SU-DHL-6 (cell line): ENCODE results near the gene ELMO1.

ENCODE experiments used
- H2AFZ ChIP-seq: fragments of 200-600 bp; sonication (generic); 2 replicates; pipeline ENCODE4 v1.6.1; 2014; ENCODE audit warnings: low read depth, mild to moderate bottlenecking, moderate library complexity, mixed read lengths, antibody characterized with exemption, low read length; ENCODE audit not compliant: severe bottlenecking
- H3F3A ChIP-seq: fragments of 200-600 bp; shearing (Covaris generic); 2 replicates; pipeline ENCODE4 v1.6.0; 2016; ENCODE audit warnings: antibody characterized with exemption, mild to moderate bottlenecking; ENCODE audit not compliant: insufficient read depth
- H3K27ac ChIP-seq: fragments of 200-600 bp; sonication (generic); 2 replicates; pipeline ENCODE4 v1.5.1; 2016; ENCODE audit warnings: low read depth, mild to moderate bottlenecking, low read length, moderate library complexity, mixed read lengths
- H3K27me3 ChIP-seq: fragments of 200-600 bp; sonication (generic), shearing (Covaris generic); 2 replicates; pipeline ENCODE4 v1.6.0; 2014; ENCODE audit warnings: mild to moderate bottlenecking, low read length
- H3K36me3 ChIP-seq: fragments of 200-600 bp; sonication (generic); 2 replicates; pipeline ENCODE4 v1.6.1; 2014; ENCODE audit warnings: mild to moderate bottlenecking, low read length, mixed read lengths
- H3K4me2 ChIP-seq: fragments of 300-600, 200-600 bp; shearing (Covaris generic), sonication (generic); 2 replicates; pipeline ENCODE4 v1.6.0; 2014; ENCODE audit warnings: low read length, low read depth, mild to moderate bottlenecking; ENCODE audit not compliant: poor library complexity, severe bottlenecking
- H3K4me3 ChIP-seq: fragments of 200-600 bp; sonication (generic); 2 replicates; pipeline ENCODE4 v1.5.1; 2014; ENCODE audit warnings: antibody characterized with exemption, low read length, mild to moderate bottlenecking, mixed read lengths; ENCODE audit not compliant: insufficient read depth, poor library complexity, severe bottlenecking
- H3K79me2 ChIP-seq: fragments of 200-600 bp; sonication (generic); 2 replicates; pipeline ENCODE4 v1.6.1; 2014; ENCODE audit warnings: mild to moderate bottlenecking, low read length, moderate library complexity; ENCODE audit not compliant: insufficient read depth
- H3K9ac ChIP-seq: fragments of 200-600 bp; sonication (generic); 2 replicates; pipeline ENCODE4 v1.7.0; 2014; ENCODE audit warnings: mild to moderate bottlenecking, low read length
- H3K9me2 ChIP-seq: fragments of 200-600 bp; sonication (generic); replicated peaks from 2 replicates; pipeline ENCODE4 v1.6.1; 2014; ENCODE audit warnings: low read length; ENCODE audit not compliant: insufficient read depth
- H3K9me3 ChIP-seq: fragments of 200-600 bp; sonication (generic); 2 replicates; pipeline ENCODE4 v1.6.1; 2014; ENCODE audit warnings: low read length, mixed read lengths; ENCODE audit not compliant: insufficient read depth
- H4K20me1 ChIP-seq: fragments of 200-600 bp; sonication (generic); 2 replicates; pipeline ENCODE4 v1.6.1; 2014; ENCODE audit warnings: low read depth, mild to moderate bottlenecking, antibody characterized with exemption, low read length, moderate library complexity, mixed read lengths
- CTCF ChIP-seq: fragments of 200-600 bp; sonication (generic); IDR thresholded peaks from one replicate; pipeline ENCODE4 v1.5.1; 2017; ENCODE audit warnings: antibody characterized with exemption, mild to moderate bottlenecking, low read length, moderate library complexity; ENCODE audit not compliant: insufficient read depth, poor library complexity, severe bottlenecking
- EZH2phosphoT487 ChIP-seq: fragments of 200-600 bp; sonication (generic), shearing (Covaris generic); conservative IDR thresholded peaks from 2 replicates; pipeline ENCODE4 v1.6.1; 2018; ENCODE audit warnings: mild to moderate bottlenecking, antibody characterized with exemption, low read length, moderate library complexity, mixed read lengths

The ELMO1 gene

GRCh38 chr7:36920433-36920832 is 528.2 kb downstream of the ELMO1 start:
- Histone ChIP-seq H4K20me1 (no peaks in the 10 kb centered on the region), H3K4me3 (no peak overlapping the region), H3K27ac (no peak overlapping the region), H3K36me3 (no peaks in the 10 kb centered on the region), H3F3A (no peaks in the 10 kb centered on the region), H3K9me2 (no peaks in the 10 kb centered on the region), H2AFZ (no peak overlapping the region), H3K9me3 (no peaks in the 10 kb centered on the region), H3K4me2 (no peak overlapping the region), H3K9ac (no peak overlapping the region), H3K79me2 (no peaks in the 10 kb centered on the region), H3K27me3 (no peaks in the 10 kb centered on the region)
- TF ChIP-seq CTCF, result no peak

- TF ChIP-seq CTCF, result no peak
- TF ChIP-seq EZH2phosphoT487, result no peak
- Histone ChIP-seq H3K27me3 (no peaks in the 10 kb centered on the region), H3K4me3 (no peak overlapping the region), H3K4me2 (no peak overlapping the region), H3K79me2 (no peaks in the 10 kb centered on the region), H3K9me3 (no peaks in the 10 kb centered on the region), H2AFZ (no peak overlapping the region), H3K36me3 (no peaks in the 10 kb centered on the region), H3K9me2 (no peaks in the 10 kb centered on the region), H3K27ac (no peak overlapping the region), H3F3A (no peaks in the 10 kb centered on the region), H4K20me1 (no peaks in the 10 kb centered on the region), H3K9ac (no peak overlapping the region)
Measured at GRCh38 chr7:36919738-36920137, 528.9 kb downstream of the ELMO1 start.

- Histone ChIP-seq H3K27me3 (no peaks in the 10 kb centered on the region), H3K9ac (no peak overlapping the region), H2AFZ (no peak overlapping the region), H3K9me3 (no peaks in the 10 kb centered on the region), H3K27ac (no peak overlapping the region), H3K4me2 (no peak overlapping the region), H3K9me2 (no peaks in the 10 kb centered on the region), H4K20me1 (no peaks in the 10 kb centered on the region), H3F3A (no peaks in the 10 kb centered on the region), H3K79me2 (no peaks in the 10 kb centered on the region), H3K36me3 (no peaks in the 10 kb centered on the region), H3K4me3 (no peak overlapping the region)
- no peak for TF ChIP-seq EZH2phosphoT487
- TF ChIP-seq CTCF, result no peak
Measured at GRCh38 chr7:36918591-36918990, 530.1 kb downstream of the ELMO1 start.

GRCh38 chr7:36916619-36917018 is 532.0 kb downstream of the ELMO1 start:
- H2AFZ ChIP-seq, result no peak overlapping the region
- no peak overlapping the region for H3K27ac ChIP-seq
- no peaks in the 10 kb centered on the region for H3K9me2 ChIP-seq
- H4K20me1 ChIP-seq, result no peaks in the 10 kb centered on the region
- no peaks in the 10 kb centered on the region for H3K36me3 ChIP-seq
- no peak overlapping the region for H3K9ac ChIP-seq
- no peaks in the 10 kb centered on the region for H3K9me3 ChIP-seq
- H3K4me3 ChIP-seq, result no peak overlapping the region
- no peak overlapping the region for H3K4me2 ChIP-seq
- no peaks in the 10 kb centered on the region for H3K79me2 ChIP-seq
- H3K27me3 ChIP-seq, result no peaks in the 10 kb centered on the region
- H3F3A ChIP-seq, result no peaks in the 10 kb centered on the region
- no peak for TF ChIP-seq CTCF
- TF ChIP-seq EZH2phosphoT487, result no peak
